Stimulated activated CD8-positive, alpha-beta memory T cell treated with anti-CD3 and anti-CD28 coated beads, Interleukin-7, amount 100 ng/mL, for 1 hour (primary cell): ENCODE data around the gene SART1.

Experiments
- DNase-seq, 2 donors: peaks; one replicate each; pipeline ENCODE4 v3.0.0-alpha.2; 2020; ENCODE audit warnings: low read depth in 2 of 2

SART1 gene, protein sequence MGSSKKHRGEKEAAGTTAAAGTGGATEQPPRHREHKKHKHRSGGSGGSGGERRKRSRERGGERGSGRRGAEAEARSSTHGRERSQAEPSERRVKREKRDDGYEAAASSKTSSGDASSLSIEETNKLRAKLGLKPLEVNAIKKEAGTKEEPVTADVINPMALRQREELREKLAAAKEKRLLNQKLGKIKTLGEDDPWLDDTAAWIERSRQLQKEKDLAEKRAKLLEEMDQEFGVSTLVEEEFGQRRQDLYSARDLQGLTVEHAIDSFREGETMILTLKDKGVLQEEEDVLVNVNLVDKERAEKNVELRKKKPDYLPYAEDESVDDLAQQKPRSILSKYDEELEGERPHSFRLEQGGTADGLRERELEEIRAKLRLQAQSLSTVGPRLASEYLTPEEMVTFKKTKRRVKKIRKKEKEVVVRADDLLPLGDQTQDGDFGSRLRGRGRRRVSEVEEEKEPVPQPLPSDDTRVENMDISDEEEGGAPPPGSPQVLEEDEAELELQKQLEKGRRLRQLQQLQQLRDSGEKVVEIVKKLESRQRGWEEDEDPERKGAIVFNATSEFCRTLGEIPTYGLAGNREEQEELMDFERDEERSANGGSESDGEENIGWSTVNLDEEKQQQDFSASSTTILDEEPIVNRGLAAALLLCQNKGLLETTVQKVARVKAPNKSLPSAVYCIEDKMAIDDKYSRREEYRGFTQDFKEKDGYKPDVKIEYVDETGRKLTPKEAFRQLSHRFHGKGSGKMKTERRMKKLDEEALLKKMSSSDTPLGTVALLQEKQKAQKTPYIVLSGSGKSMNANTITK

DNA sequence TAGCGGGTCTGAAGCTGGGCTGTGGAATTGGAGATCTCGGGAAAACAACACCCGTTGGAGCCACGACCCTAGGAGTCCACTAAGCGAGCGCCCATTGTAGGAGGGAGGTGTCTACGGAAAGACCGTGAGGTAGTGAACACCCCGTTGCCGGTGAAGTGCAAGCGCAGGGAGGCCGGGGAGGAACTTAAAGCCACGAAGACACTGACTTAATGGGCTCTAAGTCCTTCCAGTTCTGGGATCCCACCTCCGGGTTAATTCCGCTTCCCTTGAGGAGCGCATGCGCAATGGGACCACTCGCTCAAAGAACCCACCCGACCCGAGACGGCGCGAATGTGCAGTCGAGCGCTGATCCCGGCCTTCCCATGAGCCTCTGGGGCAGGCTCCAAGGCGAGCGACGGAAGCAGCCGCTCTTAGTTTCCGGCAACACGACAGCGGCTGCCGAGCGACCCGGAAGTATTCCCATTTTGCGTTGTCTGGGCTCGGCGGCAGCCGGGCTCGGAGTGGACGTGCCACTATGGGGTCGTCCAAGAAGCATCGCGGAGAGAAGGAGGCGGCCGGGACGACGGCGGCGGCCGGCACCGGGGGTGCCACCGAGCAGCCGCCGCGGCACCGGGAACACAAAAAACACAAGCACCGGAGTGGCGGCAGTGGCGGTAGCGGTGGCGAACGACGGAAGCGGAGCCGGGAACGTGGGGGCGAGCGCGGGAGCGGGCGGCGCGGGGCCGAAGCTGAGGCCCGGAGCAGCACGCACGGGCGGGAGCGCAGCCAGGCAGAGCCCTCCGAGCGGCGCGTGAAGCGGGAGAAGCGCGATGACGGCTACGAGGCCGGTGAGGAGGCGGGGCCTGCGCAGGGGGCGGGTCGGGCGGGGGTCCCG, at the start of gene SART1:
TSS of gene SART1 (plus strand) at position 468 of the 874 bp plus-strand sequence. CDS start at position 515, 47 bp downstream.
- peak; percentile 87 to 88 for DNase-seq

DNA sequence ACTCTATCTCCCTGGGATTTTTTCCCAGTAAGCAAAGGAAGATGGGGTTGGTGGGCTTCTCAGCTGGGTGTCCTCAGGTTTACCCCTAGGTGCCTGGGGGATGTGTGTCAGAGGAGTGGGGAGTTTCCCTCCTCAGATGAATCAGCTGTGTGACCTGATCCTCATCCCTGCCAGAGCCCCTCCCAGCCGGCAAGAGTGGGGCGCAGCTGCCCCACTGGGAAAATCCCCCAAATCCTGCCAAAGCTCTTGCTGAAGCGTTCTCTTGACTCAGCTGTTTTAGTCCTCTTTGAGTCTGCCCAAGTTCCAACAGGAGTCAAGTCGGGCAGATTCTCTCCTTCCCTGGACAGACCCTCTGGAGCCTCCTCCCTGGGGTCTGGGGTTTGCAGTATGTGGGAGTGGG, 48.7 kb upstream of the SART1 start:
- DNase-seq, result no peak

DNA sequence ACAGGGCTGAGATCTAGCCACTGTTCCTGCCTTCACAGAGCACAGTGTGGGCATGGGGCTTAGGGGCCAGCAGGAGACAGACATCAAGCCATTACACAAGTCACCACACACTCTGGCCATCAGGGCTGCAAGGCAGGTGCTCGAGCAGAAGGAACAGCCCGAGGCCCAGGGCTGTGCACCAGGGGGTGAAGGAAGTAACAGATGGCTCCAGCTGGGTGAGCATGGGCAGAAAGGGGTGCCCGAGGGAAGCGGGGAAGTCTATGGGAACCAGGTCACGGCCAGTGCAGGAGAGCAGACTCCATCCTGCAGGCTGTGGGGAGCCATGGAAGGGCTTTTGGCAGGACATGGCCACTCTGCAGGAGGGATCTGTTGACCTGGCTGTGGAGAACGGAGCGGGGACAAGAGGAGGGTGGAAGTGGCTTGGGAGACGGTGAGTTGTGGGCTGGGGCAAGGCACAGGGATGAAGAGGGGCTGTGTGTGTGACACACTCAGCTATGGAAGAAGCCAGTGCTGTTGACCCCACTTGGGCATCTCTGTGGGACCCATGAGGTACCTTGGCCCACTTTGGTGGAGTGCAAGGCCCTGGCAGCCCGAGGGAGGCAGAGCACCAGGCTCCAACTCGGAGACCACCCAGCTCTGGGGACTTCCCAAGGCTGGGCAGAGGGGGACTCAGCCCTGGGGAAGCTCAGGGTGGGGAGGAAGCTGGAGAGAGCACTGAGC, 46.3 kb upstream of the SART1 start:
- DNase-seq, result no peak

DNA sequence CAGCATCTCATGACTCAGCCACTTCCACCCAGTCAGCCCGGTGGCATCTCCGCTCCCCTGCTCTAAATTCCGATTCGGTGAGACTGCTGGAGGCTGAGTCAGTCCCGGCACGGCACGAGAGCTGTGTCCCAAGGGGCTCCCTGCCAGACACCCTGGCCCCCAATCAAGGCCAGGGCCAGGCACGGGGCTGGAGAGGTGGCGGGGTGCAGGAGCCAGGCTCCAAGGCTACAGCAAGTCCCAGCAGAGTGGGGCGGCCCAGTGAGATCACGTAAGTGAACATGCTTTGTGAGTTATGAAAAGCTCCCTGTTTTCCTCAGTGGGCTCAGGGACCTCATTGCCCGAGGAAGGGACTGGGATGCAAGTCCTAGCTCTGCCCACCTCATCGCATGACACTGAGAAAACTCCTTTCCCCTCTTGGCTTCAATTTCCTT, 45.7 kb upstream of the SART1 start:
- DNase-seq, result no peak

DNA sequence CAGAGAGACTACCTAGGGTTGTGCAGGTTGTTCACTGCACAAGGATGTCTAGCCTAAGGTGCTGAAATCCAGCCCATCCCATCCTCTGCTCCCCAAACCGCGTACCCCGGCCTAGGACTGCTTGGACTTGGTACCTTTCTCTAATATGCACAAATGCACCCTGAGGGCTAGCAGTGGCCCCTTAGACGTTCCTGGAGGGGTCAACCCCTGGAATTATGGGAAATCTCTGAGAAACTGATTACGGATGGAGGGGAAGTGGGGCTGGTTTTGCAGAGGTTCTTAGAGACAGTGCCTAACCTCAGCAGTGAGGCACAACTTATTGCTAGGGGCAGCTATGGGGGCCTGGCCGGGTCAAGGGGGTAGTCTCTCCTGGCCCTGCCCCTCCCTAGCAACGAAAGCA, 45.1 kb upstream of the SART1 start:
- no peak for DNase-seq

DNA sequence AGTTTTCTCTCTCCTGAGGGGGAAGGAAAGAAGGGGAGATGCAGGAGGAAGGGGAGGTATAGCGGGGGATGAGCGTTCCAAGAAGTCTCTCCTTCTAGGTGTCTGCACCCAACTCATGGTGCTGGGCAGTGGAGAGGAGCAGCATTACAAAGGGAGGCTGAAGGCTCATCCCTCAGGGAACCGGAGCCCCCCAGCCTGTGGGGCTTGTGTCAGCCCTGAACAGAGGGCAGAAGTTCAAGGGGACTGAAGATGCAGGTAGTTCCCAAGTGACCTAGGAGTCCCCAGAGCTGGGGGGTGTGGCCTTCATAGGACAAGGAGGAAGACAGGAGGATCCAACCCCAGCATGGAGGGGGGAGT, 44.5 kb upstream of the SART1 start:
- no peak for DNase-seq

DNA sequence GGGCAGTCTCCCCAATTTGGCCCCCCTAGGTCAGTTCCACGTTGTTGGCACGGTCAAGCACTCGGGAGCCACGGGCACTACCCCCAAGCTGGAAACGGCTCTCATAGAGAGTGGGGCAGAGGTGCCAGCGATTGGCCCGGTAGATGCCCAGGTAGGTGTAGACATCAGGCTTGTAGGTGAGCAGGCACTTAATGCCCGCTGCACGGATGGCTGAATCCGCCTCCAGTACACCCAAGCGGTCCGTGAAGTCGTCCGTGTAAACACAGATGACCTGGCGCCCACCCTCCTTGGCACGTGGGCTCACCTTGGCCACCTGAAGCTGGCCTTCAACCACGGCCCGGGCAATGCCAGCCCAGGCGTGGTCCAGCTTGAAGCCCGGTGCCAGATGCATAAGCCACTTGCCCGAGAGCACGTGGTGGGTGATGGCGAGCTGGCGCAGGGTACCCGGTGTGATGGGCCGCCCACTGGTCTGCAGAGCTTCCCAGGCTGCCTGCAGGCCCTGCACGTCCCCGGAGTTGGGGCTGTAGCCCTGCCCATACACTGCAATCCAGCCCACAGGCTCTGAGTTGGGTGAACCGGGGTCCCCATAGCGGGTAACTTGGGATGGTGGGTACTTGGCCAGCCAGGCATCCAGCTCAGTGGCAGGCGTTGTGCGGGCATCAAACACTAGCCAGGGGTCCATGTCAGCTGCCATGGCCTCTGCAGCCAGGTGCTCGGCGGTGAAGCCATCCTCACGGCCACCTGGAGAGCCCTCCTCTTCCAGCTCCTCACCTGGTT, 43.9 kb upstream of the SART1 start:
- DNase-seq, result no peak

DNA sequence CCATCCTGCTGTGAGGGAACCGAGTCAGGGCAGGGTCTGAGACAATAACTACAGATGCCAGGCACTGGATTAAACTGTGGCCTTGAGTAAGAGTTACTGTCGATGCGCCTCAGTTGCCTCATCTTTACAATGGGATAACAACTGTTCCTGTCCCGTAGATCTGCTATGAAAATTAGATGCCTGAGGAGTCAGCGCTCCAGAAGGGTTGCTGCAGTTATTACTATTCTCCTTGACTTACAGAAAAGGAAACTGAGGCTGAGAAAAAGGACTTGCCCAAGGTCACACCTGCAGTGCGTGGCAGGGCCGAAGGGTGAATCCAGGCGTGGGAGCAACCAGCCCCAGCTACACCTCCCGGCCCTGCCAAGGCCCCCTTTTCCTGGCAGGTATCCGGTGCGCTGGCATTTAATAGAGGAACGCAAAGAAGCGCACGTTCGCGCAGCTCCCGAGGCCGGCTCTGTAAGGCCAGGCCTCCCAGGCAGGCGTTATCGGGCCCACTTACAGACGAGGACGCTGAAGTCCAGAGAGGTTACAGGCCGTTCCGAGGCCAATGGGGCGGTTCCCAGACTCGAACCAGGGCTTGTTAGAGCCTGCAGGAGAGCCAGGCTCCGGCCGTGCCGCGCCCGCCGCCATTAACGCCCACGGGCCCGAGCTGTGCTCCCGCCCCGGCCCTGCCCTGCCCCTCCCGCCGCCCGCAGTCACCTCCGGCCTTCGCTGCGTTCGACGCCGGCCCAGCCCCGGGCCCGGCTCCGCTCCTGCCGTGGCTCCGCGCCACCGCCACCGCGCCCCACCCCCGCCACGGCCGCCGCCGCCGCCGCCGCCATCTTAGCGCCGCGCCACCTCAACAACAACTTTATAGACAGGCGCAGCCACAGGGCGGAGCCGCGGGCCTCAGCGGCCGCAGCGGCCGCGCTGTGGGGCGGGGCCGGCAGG, 43.1 kb upstream of the SART1 start, which contains the start of gene C11orf68:
TSS of gene C11orf68 (minus strand) at position 852 of the 930 bp plus-strand sequence. CDS start at position 821, 31 bp downstream.
- no peak for DNase-seq

DNA sequence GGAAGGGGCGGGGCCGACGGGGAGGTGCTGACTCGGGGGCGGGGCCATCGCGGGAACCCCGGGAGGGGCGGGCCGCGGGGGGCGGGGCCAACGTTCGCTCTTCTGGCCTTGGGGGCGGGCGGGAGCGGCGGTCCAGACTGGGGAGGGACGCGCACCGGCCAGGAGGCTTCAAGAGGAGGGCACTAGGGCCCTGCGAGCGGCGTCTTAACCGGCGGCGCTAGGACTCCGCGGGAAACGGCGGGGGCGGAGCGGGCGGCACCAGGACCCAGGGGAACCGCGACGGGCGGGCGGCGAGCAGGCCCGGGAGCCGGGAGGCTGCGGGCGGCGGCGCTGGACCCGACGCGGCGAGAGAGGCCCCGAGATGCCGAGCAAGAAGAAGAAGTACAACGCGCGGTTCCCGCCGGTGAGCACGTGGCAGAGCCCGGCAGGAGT, 42.4 kb upstream of the SART1 start, which contains the start of gene DRAP1:
TSS of gene DRAP1 (plus strand) at position 286 of the 432 bp plus-strand sequence. CDS start at position 362, 76 bp downstream.
- DNase-seq, result peak; percentile 99

DNA sequence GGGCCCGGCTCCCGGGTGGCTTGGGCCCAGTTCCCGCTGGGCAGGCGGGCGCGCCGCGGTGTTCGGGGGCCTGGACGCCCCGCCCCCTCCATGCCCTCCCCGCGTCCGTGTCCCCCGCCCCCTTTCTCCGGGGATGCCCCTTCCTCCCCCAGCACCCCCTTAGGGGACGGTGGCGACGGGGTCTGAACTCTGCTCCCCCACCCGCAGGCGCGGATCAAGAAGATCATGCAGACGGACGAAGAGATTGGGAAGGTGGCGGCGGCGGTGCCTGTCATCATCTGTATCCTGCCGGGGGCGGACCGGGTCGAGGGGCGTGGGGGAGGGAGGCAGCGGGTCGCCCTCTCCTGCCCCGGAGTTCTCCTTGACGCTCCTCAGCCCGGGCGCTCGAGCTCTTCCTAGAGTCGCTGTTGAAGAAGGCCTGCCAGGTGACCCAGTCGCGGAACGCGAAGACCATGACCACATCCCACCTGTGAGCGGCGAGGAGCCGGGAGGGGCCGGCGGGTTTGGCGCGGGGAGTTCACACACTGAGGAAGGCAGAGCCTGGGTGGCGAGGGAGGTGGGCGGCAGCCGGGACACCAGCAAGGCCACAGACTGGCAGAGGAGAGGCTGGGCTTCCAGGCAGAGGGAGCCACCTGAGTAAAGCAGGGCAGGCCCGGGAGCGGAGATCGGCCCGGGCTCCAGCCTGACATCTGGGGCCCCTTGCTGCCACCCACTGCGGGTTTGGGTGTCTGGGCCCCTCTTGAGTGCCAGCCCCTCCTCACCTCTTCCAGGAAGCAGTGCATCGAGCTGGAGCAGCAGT, 41.8 kb upstream of the SART1 start:
- peak; percentile 21 to 26 for DNase-seq

DNA sequence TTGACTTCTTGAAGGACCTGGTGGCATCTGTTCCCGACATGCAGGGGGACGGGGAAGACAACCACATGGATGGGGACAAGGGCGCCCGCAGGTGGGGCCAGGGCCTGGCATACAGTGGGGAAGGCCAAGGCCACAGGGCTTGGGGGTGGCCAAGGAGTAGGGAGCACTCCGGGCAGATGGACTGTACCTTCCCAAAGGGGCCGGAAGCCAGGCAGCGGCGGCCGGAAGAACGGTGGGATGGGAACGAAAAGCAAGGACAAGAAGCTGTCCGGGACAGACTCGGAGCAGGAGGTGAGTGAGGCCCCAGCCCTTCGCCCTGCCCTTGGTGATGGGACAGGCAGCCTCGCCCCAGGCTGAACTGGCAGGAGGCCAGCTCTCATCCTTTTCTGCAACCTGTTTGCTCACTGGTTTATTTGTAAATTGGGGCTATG, 41.1 kb upstream of the SART1 start:
- DNase-seq, result no peak

DNA sequence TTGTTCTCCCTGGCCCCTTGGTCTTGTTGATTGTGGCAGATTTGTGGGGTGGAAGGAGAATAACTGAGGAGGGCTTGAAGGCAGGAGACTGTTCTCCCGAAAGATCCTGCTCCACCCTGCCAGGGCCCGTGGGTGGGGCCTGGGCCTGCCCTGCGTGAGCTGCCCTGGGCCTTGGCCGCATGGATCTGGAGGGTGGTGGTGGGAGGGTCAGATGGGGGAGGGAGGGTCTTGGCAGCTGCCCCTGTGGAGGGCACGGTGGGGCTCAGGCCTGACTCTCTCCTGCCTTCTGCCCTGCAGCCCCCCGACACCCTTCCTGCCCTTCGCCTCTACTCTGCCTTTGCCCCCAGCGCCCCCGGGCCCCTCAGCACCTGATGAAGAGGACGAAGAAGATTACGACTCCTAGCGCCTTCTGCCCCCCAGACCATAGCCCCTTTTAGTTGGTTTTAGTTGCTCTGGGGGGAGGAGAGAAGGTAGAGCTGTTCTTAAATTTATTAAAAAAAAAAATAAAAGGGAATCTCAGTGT, 40.4 kb upstream of the SART1 start:
- DNase-seq, result no peak

DNA sequence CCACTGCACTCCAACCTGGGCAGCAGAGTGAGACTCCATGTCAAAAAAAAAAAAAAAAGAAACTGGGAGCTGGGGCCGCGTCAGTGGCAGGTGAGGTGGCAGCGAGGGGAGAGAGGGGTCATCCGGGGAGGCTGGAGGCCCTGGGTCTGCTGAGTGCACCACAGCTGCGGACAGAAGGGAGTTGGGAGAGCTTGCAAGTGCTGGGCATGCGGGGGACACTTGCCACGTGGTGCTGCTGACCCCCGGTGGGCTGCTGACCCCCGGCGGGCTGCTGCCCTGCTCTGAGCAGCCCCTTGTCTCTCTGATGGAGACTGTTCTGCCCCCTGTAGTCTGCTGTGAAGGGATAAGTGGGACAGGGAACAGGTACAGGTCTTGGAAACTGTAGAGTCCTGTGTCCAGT, 39.7 kb upstream of the SART1 start:
- no peak for DNase-seq

DNA sequence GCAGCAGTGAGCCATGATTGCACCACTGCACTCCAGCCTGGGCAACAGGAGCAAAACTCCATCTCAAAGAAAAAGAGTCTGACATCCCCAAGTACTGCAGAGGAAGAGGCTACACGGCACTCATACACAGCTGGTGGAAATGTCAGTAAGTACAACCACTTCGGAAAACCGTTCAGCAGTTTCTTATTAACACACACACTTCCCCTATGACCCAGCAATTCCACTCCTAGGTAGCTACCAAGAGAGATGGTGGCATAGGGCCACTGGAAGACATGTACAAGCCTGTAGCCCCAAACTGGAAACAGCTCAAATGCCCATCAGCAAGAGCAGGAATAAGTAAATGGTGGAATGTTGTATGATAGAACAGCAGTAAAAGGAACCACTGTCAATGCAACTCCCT, 39.0 kb upstream of the SART1 start:
- no peak for DNase-seq

DNA sequence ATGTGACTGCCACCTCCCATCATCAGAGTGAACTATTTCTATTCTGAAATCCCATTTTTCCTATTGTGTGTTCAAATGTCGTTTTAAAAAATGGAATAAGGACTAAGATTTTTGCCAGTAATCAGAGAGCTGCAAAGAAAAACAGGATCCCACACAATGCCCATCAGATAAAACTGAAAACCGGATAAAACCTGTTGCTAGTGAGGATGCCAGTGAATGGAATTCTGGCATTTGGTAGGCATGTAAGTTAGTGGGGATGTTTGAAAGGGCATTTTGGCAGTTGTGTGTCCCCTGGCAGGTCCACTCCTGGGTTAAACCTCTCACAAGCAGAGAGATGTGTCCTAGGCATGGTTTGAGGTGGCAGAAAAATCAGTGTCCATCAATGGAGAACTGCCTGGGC, 36.1 kb upstream of the SART1 start:
- no peak for DNase-seq

DNA sequence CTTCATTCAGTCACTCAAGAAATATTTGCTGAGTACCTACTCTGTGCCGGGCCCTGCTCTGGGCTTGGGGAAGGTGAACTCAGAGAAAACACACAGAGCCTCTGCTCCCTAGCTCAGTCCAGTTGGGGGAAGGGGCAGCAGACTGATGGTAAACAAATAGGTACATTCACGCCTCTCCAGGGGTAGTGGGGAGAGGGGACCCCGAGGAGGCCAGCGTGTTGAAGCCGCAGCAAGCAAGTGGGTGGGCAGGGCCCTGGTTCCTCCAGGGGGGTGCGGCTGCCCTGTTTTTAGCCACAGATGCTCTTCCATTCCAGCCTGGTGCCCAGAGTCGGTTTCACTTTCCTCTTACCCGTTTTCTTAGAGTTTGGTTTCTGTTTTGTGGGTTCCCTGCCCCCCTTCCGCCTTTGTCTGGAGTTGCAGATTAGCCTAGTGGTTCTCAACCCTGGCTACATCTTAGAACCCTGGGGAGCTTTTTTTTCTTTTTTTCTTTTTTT, 33.6 kb upstream of the SART1 start:
- DNase-seq, result peak; percentile 48 to 63

DNA sequence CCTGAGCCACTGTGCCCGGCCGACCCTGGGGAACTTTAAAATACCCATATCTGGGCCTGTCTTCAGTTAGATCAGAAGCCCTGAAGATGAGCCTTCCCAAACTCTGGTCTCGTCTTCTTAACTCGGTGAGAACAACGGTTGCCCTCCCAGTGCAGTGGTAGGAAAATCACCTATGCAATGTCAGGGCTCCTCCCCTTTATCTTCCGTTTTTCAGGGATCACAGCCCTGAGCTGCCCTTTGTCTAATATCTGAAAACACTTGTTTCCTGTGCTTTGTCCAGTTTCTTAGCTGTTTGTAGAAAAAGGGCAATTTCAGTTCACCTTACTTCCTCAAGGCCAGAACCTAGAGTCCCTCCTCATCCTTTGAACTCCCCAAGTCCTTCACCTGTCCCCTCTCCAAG, 32.9 kb upstream of the SART1 start:
- DNase-seq, result no peak
